Loucy (cell line): ENCODE measurements around the gene CDKN2D.

Source experiments
- H2AFZ ChIP-seq: fragments of 200-600 bp; sonication (generic); 2 replicates; pipeline ENCODE4 v1.6.0; 2016; ENCODE audit warnings: antibody characterized with exemption, mild to moderate bottlenecking, low read length, moderate library complexity
- H3F3A ChIP-seq: fragments of 200-600 bp; 2 replicates; pipeline ENCODE4 v1.6.0; 2016; ENCODE audit warnings: antibody characterized with exemption, low read depth, mild to moderate bottlenecking
- H3K27me3 ChIP-seq: fragments of 200-600 bp; sonication (generic); 2 replicates; pipeline ENCODE4 v1.6.1; 2014; ENCODE audit warnings: low read length, mild to moderate bottlenecking; ENCODE audit not compliant: insufficient read depth, poor library complexity, severe bottlenecking
- H3K36me3 ChIP-seq: fragments of 200-600 bp; sonication (generic); 2 replicates; pipeline ENCODE4 v1.6.1; 2016; ENCODE audit warnings: low read length; ENCODE audit not compliant: insufficient read depth
- H3K4me1 ChIP-seq: fragments of 200-600 bp; sonication (generic); 2 replicates; pipeline ENCODE4 v1.5.1; 2014; ENCODE audit warnings: low read length, mild to moderate bottlenecking; ENCODE audit not compliant: insufficient read depth, poor library complexity, severe bottlenecking
- H3K4me2 ChIP-seq: fragments of 200-600 bp; sonication (generic); 2 replicates; pipeline ENCODE4 v1.6.0; 2014; ENCODE audit warnings: antibody characterized with exemption, low read length, low read depth, mild to moderate bottlenecking; ENCODE audit not compliant: poor library complexity, severe bottlenecking
- H3K4me3 ChIP-seq: fragments of 200-600 bp; sonication (generic); 2 replicates; pipeline ENCODE4 v1.5.1; 2014; ENCODE audit warnings: low read length, mild to moderate bottlenecking, mixed read lengths; ENCODE audit not compliant: poor library complexity, severe bottlenecking
- H3K79me2 ChIP-seq: fragments of 200-600 bp; sonication (generic); 2 replicates; pipeline ENCODE4 v1.6.1; 2014; ENCODE audit warnings: low read length; ENCODE audit not compliant: insufficient read depth
- H3K9ac ChIP-seq: fragments of 200-600 bp; sonication (generic); 2 replicates; pipeline ENCODE4 v1.6.0; 2014; ENCODE audit warnings: mild to moderate bottlenecking, low read depth, low read length, moderate library complexity; ENCODE audit not compliant: poor library complexity, severe bottlenecking
- H3K9me2 ChIP-seq: fragments of 200-600 bp; sonication (generic); replicated peaks from 2 replicates; pipeline ENCODE4 v1.6.1; 2016; ENCODE audit warnings: low read depth, low read length, mixed read lengths
- H3K9me3 ChIP-seq: fragments of 200-600 bp; sonication (generic); 2 replicates; pipeline ENCODE4 v1.6.1; 2014; ENCODE audit warnings: mild to moderate bottlenecking, antibody characterized with exemption, low read length, low read depth; ENCODE audit not compliant: insufficient read depth
- H4K20me1 ChIP-seq: fragments of 200-600 bp; sonication (generic); 2 replicates; pipeline ENCODE4 v1.6.0; 2014; ENCODE audit warnings: antibody characterized with exemption, low read length, mild to moderate bottlenecking; ENCODE audit not compliant: insufficient read depth, poor library complexity, severe bottlenecking
- EZH2phosphoT487 ChIP-seq: fragments of 200-600 bp; IDR thresholded peaks from 2 replicates; pipeline ENCODE4 v1.6.1; 2018; ENCODE audit warnings: antibody characterized with exemption, mild to moderate bottlenecking, moderate library complexity, borderline replicate concordance
- TF ChIP-seq, protein P1 (sequence below): fragments of 200-600 bp; sonication (generic); conservative IDR thresholded peaks from 2 replicates; pipeline ENCODE4 v1.5.1; 2014; ENCODE audit warnings: mild to moderate bottlenecking, antibody characterized with exemption, low read length

Gene CDKN2D

DNA sequence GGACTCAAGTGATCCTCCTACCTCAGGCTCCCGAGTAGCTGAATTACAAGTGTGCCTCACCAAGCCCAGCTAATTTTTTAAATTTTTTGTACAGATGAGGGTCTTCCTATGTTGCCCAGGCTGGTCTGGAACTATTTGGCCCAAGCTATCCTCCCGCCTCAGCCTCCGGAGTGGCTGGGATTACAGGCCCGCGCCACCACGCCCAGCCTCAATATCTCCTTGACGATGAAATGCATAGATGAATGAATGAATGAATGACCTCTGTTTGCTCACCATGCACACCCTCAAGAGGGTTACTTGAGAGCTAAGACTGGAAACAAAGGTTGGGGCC lies 33.2 kb upstream of the CDKN2D start:
- TF ChIP-seq, protein P1, sequence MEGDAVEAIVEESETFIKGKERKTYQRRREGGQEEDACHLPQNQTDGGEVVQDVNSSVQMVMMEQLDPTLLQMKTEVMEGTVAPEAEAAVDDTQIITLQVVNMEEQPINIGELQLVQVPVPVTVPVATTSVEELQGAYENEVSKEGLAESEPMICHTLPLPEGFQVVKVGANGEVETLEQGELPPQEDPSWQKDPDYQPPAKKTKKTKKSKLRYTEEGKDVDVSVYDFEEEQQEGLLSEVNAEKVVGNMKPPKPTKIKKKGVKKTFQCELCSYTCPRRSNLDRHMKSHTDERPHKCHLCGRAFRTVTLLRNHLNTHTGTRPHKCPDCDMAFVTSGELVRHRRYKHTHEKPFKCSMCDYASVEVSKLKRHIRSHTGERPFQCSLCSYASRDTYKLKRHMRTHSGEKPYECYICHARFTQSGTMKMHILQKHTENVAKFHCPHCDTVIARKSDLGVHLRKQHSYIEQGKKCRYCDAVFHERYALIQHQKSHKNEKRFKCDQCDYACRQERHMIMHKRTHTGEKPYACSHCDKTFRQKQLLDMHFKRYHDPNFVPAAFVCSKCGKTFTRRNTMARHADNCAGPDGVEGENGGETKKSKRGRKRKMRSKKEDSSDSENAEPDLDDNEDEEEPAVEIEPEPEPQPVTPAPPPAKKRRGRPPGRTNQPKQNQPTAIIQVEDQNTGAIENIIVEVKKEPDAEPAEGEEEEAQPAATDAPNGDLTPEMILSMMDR = no peak
- TF ChIP-seq EZH2phosphoT487 = no peak
- Histone ChIP-seq H3K4me2 (no peak overlapping the region), H3K9ac (no peak overlapping the region), H3F3A (peaks cover 4% of the 10 kb centered on the region; the same call in 1 of the 2 replicates), H3K36me3 (no peaks in the 10 kb centered on the region), H3K4me1 (peaks cover 29% of the 10 kb centered on the region), H3K4me3 (peak overlapping the region; percentile 56), H3K9me2 (no peaks in the 10 kb centered on the region), H2AFZ (peak overlapping the region; percentile 68; the same call in 1 of the 2 replicates), H4K20me1 (peaks cover 17% of the 10 kb centered on the region), H3K27me3 (no peaks in the 10 kb centered on the region), H3K79me2 (peaks cover 27% of the 10 kb centered on the region), H3K9me3 (no peaks in the 10 kb centered on the region)

DNA sequence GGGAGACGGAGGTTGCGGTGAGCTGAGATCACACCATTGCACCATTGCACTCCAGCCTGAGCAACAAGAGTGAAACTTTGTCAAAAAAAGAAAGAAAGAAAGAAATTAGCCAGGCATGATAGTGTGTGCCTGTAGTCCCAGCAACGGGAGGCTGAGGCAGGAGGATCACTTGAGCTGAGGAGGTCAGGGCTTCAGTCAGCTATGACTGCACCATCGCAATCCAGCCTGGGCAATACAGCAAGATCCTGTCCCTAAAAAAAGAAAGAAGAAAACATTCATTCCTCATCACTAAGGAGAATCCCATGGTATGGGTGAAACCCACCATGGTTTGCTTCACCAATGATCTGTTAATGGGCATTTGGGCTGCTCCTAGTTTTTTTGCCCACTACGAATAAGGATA lies 31.4 kb upstream of the CDKN2D start:
- H3K4me3 ChIP-seq = no peak overlapping the region
- no peak overlapping the region for H3K4me2 ChIP-seq
- TF ChIP-seq, protein P1 = no peak
- TF ChIP-seq EZH2phosphoT487 = no peak
- H3K9ac ChIP-seq = no peak overlapping the region
- peaks cover 26% of the 10 kb centered on the region for H3K79me2 ChIP-seq
- H3F3A ChIP-seq = peaks cover 4% of the 10 kb centered on the region; the same call in 1 of the 2 replicates
- peaks cover 17% of the 10 kb centered on the region for H4K20me1 ChIP-seq
- H3K36me3 ChIP-seq = no peaks in the 10 kb centered on the region
- H3K9me2 ChIP-seq = no peaks in the 10 kb centered on the region
- no peaks in the 10 kb centered on the region for H3K27me3 ChIP-seq
- no peak overlapping the region for H2AFZ ChIP-seq
- peaks cover 41% of the 10 kb centered on the region for H3K4me1 ChIP-seq
- no peaks in the 10 kb centered on the region for H3K9me3 ChIP-seq

- H3K36me3 ChIP-seq = no peaks in the 10 kb centered on the region
- TF ChIP-seq, protein P1 = no peak
- no peak for TF ChIP-seq EZH2phosphoT487
- H3K27me3 ChIP-seq = no peaks in the 10 kb centered on the region
- H3K4me1 ChIP-seq = peaks cover 26% of the 10 kb centered on the region
- H2AFZ ChIP-seq = no peak overlapping the region
- H3K9me2 ChIP-seq = no peaks in the 10 kb centered on the region
- no peaks in the 10 kb centered on the region for H3K9me3 ChIP-seq
- H3K79me2 ChIP-seq = no peaks in the 10 kb centered on the region
- no peak overlapping the region for H3K4me3 ChIP-seq
- H3K9ac ChIP-seq = no peak overlapping the region
- H4K20me1 ChIP-seq = no peaks in the 10 kb centered on the region
- H3K4me2 ChIP-seq = no peak overlapping the region
- no peaks in the 10 kb centered on the region; the same call in 1 of the 2 replicates for H3F3A ChIP-seq
Measured at GRCh38 chr19:10593820-10594637, 25.2 kb upstream of the CDKN2D start.
